SK-N-MC (cell line): Measurements from ENCODE around the gene TCF12.

Experiments
- EZH2 ChIP-seq: fragments of 200-600 bp; sonication (generic); IDR thresholded peaks from one replicate; pipeline ENCODE4 v1.6.1; 2017; ENCODE audit warnings: antibody characterized with exemption
- FOXP2 ChIP-seq: optimal IDR thresholded peaks from 2 replicates; pipeline ENCODE3; 2011; ENCODE audit warnings: mild to moderate bottlenecking, moderate library complexity; ENCODE audit not compliant: insufficient read depth; ENCODE audit errors: extremely low read length, control extremely low read depth
- POLR2AphosphoS5 ChIP-seq: IDR thresholded peaks from 2 replicates; pipeline ENCODE4 v1.6.1; 2012; ENCODE audit warnings: mild to moderate bottlenecking, low read depth, low read length, borderline replicate concordance

DNA sequence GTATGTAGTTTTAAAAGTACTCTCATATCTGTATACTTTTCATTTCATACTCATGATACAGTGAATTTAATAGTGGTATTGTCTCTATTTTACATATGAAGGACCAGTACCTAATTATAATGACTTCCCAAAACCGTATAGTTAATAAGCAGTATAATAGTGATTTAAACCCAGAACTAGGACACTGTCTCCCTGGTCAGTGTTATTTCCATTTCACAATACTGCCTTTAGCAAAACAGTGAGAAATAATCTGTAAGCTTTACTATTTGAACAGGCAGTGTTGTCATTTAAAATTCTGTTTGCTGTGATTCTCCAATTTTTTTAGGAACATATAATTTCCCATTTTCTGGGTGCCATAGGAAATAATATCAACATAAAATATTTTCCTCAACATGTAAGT is 116.2 kb downstream of the TCF12 start:
- no peak for TF ChIP-seq EZH2
- no peak for TF ChIP-seq POLR2AphosphoS5
- TF ChIP-seq FOXP2, result no peak
